ENCODE results near the gene HOXA11.

Gene HOXA11

DNA sequence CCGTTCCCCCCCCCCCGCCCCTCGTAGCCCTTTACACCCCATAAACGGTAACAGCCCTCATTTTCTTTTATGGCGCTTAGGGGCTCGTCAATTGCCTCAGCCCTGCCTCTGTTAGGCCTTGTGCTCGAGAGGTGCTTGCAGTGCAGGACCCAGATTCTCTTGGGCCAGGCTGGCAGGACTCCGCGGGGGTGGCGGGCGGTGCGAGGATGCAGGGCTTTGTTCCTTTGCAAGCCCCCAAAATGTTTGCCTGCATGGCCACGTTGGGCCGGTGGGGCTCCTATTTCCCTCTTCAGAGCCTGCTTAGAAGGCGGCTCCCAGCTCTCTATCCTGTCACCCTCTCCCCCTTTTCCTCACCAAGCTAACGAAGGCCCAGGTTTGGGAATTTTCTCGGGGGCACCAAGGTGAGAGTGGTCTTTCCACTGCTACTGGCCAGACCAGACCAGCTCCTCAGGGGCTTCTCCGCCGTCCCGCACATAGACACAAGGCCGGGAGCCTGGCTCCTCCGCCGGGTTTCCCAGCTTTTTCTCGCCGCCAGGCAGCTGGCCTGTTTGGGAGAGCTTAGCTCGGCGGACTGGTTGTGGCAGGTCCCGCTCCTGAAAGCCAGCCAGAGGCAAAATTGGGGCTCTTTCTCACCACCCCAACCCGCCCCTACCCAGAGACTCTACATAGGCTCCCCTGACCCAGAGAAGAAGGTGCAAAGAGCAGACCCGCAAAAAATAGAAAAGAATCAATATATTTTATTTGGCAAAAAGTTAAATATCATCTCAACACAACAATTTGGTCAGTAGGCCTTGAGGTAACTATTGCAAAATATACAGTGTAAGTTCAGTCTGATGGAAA, 23.1 kb downstream of the HOXA11 start:
- H3K27me3 ChIP-seq (ENCODE audit: insufficient read depth, low read length) = peaks cover 100% of the 10 kb centered on the region
- no peak overlapping the region for H3K9ac ChIP-seq (ENCODE audit: low read depth, low read length)
- no peaks in the 10 kb centered on the region for H3K36me3 ChIP-seq (ENCODE audit: insufficient read depth, low read depth, low read length)
- peaks cover 32% of the 10 kb centered on the region; the same call in 1 of the 2 replicates for H3K9me3 ChIP-seq (ENCODE audit: insufficient read depth, low read depth, low read length)
- no peak overlapping the region for H3K4me3 ChIP-seq (ENCODE audit: low read length)
- no peak overlapping the region for H3K27ac ChIP-seq (ENCODE audit: low read length)
- H3K4me1 ChIP-seq (ENCODE audit: insufficient read depth, low read length) = no peaks in the 10 kb centered on the region

DNA sequence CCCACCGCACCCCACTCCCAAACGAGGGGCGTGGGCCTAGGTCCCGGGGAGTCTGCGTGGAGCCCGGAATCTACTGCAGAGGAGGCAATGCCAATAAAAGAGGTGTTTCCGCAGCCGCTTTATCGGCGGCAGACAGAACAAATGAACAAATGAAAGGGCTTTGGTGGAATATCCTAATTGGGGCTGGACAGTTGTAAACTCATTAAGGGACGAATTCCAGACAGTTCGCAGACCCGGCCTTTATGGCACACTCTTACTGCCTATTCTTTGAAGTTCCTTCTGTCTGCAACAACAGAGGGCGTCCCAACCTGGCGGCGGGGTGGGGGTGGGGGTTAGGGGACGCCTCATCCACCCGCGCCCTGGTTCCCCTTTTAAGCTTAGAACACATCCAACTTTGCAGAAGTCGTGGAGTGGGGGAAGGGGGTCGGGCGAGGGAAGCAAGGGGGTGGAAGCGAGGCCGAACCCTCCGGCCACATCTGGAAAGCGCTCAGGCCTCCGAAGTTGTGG, 23.8 kb downstream of the HOXA11 start:
- H3K27ac ChIP-seq (ENCODE audit: low read length) = no peak overlapping the region
- no peaks in the 10 kb centered on the region for H3K4me1 ChIP-seq (ENCODE audit: insufficient read depth, low read length)
- H3K36me3 ChIP-seq (ENCODE audit: insufficient read depth, low read depth, low read length) = no peaks in the 10 kb centered on the region
- peaks cover 25% of the 10 kb centered on the region; the same call in 1 of the 2 replicates for H3K9me3 ChIP-seq (ENCODE audit: insufficient read depth, low read depth, low read length)
- no peak overlapping the region for H3K4me3 ChIP-seq (ENCODE audit: low read length)
- H3K27me3 ChIP-seq (ENCODE audit: insufficient read depth, low read length) = peaks cover 100% of the 10 kb centered on the region
- H3K9ac ChIP-seq (ENCODE audit: low read depth, low read length) = no peak overlapping the region

DNA sequence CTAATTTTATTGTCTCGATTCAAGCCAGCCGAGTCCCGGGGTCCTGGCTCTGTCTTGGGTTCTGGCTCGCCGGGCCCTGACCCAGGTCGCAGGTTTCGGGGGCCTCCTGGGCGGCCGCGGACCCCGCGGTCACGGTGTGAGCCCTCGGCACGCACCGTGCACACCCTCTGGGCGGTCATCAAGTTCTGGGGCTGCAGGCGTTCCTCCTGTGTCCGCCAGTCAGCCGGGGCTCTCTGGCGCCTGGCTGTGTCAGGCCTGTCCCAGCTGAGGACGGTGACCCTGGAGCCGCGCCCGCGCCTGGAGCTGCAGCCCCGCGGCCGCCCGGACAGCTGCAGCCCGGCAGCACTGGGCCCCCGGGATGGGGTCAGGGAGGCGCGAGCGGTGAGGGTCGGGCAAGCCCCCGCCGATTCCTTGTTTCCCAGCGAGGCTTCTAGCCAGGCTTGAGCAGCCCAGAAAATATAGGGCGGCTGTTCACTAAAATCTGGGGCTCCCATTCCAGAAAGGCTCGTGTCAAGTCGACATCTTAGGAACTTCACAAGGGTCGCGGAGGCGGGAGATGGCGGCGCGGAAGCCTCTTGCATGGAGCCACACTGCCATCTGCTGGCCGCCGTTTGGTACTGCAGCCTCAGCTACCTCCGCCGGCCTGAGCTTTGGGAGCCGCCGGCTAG, 24.4 kb downstream of the HOXA11 start:
- no peaks in the 10 kb centered on the region for H3K36me3 ChIP-seq (ENCODE audit: insufficient read depth, low read depth, low read length)
- H3K9me3 ChIP-seq (ENCODE audit: insufficient read depth, low read depth, low read length) = peaks cover 22% of the 10 kb centered on the region; the same call in 1 of the 2 replicates
- H3K9ac ChIP-seq (ENCODE audit: low read depth, low read length) = no peak overlapping the region
- H3K27me3 ChIP-seq (ENCODE audit: insufficient read depth, low read length) = peaks cover 100% of the 10 kb centered on the region
- no peak overlapping the region for H3K27ac ChIP-seq (ENCODE audit: low read length)
- H3K4me3 ChIP-seq (ENCODE audit: low read length) = peak overlapping the region; percentile 47; the same call in 1 of the 2 replicates
- H3K4me1 ChIP-seq (ENCODE audit: insufficient read depth, low read length) = no peaks in the 10 kb centered on the region

DNA sequence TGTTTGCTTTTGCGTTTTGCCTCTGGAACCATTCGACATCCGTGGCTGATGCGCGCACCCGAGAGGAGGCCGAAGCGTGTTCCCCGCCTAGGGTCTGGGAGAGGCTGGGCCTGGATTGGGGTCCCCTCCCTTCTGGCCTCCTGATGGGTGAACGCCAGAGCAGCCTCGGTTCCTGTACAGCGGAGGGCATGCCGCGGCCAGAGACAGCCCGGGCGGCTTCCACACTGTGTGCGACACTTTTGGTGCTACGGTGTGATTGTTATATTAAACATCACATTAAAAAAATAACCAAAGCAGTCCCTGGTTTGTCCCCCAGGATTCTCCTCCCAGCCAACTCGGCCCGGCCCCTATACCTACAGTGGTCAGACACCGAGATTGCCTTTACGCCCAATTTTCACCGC, 24.9 kb downstream of the HOXA11 start:
- Histone ChIP-seq H3K4me3 (ENCODE audit: low read length) (peak overlapping the region; percentile 47; the same call in 1 of the 2 replicates), H3K4me1 (ENCODE audit: insufficient read depth, low read length) (no peaks in the 10 kb centered on the region), H3K9me3 (ENCODE audit: insufficient read depth, low read depth, low read length) (peaks cover 21% of the 10 kb centered on the region; the same call in 1 of the 2 replicates), H3K36me3 (ENCODE audit: insufficient read depth, low read depth, low read length) (no peaks in the 10 kb centered on the region), H3K9ac (ENCODE audit: low read depth, low read length) (no peak overlapping the region), H3K27me3 (ENCODE audit: insufficient read depth, low read length) (peaks cover 100% of the 10 kb centered on the region), H3K27ac (ENCODE audit: low read length) (no peak overlapping the region)

DNA sequence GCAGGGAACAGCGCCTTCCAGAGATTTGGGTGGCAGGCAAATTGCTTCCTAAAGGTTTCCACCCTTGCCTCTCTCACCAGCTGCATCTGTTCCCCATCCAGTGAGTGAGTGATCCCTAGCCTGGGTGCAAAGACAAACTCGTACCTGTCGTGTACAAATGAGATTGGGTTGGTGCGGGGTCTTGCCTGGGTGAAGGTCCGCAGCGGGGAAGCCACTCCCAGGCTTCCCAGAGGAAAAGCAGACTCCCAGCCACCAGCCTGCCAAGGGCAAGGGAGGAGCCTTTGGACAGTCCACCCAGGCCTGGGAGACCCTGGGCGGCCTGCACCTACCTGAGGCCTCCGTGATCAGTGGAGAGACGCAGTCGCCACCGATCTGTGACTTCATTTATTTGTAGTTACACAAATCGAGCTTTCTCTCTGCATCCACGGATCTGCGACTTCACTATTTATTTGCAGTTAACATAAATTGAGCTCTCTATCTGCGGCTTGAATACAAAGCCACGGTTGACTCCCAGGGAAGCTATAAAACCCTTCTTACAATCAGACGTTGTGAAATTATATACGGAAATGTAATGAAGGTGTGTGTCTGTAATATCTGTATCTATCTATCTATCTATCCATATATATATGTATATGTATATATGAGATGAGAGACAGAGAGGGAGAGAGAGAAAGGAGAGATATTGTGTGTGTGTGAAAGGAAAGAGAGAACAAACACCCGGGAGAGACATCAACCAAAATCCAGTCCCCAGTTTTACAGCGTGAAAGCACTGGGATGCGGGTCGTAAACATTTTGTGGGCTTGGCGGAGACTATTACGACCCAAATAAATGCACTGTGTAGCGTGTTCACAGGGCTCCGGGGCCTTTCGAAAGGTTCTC, 25.5 kb downstream of the HOXA11 start:
- H3K27ac ChIP-seq (ENCODE audit: low read length) = no peak overlapping the region
- no peak overlapping the region for H3K9ac ChIP-seq (ENCODE audit: low read depth, low read length)
- no peaks in the 10 kb centered on the region for H3K36me3 ChIP-seq (ENCODE audit: insufficient read depth, low read depth, low read length)
- H3K4me1 ChIP-seq (ENCODE audit: insufficient read depth, low read length) = no peaks in the 10 kb centered on the region
- peaks cover 19% of the 10 kb centered on the region; the same call in 1 of the 2 replicates for H3K9me3 ChIP-seq (ENCODE audit: insufficient read depth, low read depth, low read length)
- H3K27me3 ChIP-seq (ENCODE audit: insufficient read depth, low read length) = peaks cover 100% of the 10 kb centered on the region
- no peak overlapping the region for H3K4me3 ChIP-seq (ENCODE audit: low read length)

DNA sequence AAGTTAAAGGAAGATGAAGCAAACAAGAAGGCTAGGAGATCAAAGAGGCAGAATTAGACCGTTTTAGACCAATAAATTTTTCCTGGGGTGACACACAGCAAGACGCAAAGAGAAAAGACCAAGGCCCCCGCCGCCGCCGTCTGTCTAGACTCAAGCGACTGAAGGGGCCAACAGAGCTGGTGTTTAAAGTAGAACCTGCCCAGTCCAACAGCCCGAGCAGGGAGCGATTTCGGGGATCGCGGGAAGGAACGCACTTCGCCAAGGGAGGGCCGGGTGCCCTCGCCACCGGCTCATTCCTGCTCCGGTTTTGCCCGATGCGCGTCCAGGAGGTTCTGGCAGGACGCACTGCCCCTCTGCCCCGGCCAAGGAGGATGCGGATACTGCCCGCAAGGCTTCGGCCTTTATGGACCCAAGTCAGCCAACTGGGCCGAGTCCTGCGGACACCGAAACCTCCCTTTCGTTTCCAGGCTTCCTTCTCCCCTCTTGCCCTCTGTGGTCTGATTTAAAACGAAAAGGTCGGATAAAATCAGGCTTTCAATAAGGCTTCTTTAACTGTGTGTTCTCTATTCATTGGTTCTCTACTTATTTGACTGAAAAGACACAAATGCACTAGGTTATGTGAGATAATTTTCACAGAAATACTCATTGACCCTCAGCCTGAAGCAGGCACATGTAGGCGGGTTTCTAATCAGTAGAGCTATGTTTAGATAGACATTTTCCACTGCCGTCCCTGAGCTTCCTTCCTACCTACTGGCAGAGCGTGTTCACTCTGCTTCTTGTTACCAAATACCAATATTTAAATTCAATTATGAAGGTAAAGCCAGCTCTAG, 26.4 kb downstream of the HOXA11 start:
- H3K9ac ChIP-seq (ENCODE audit: low read depth, low read length) = no peak overlapping the region
- H3K4me1 ChIP-seq (ENCODE audit: insufficient read depth, low read length) = no peaks in the 10 kb centered on the region
- H3K27me3 ChIP-seq (ENCODE audit: insufficient read depth, low read length) = peaks cover 100% of the 10 kb centered on the region
- no peaks in the 10 kb centered on the region for H3K36me3 ChIP-seq (ENCODE audit: insufficient read depth, low read depth, low read length)
- H3K9me3 ChIP-seq (ENCODE audit: insufficient read depth, low read depth, low read length) = peaks cover 23% of the 10 kb centered on the region; the same call in 1 of the 2 replicates
- no peak overlapping the region for H3K27ac ChIP-seq (ENCODE audit: low read length)
- no peak overlapping the region for H3K4me3 ChIP-seq (ENCODE audit: low read length)

DNA sequence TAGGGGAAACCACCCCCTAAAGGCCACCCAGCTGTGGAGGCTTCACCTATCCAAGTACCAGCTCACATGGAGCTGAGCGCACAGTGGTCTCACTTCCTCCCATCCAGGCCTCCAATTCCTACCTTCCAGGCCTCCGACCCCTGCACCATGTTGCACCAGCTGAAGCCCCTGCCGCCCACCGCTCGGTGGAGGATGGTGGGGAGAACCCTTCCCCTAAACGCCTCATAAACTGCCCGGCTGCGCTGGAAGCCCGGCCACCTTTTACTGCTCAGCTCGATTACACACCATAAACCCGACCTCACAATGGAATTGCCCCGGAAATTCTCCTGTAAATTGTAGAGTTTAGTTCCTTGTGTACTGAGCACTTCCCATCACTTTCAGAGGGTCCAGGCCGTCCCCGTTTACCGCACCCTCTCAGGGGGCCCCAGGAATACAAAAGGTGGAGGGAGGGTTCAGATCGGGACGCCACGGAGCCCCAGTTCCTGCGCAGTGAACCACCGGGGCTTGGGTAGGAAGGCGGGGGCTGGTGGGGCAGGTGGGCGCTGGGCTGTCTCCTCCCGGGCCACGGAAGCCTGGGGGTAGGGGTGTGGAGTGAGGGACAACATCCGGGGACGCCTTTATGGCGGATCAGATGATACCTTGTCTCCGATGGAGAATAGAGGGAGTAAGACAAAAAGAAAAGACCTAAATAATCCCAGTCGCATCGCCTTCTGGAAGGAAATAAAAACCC, 27.2 kb downstream of the HOXA11 start:
- Histone ChIP-seq H3K36me3 (ENCODE audit: insufficient read depth, low read depth, low read length) (no peaks in the 10 kb centered on the region), H3K9ac (ENCODE audit: low read depth, low read length) (no peak overlapping the region), H3K27me3 (ENCODE audit: insufficient read depth, low read length) (peaks cover 100% of the 10 kb centered on the region), H3K27ac (ENCODE audit: low read length) (no peak overlapping the region), H3K4me3 (ENCODE audit: low read length) (no peak overlapping the region), H3K9me3 (ENCODE audit: insufficient read depth, low read depth, low read length) (peaks cover 21% of the 10 kb centered on the region; the same call in 1 of the 2 replicates), H3K4me1 (ENCODE audit: insufficient read depth, low read length) (no peaks in the 10 kb centered on the region)

DNA sequence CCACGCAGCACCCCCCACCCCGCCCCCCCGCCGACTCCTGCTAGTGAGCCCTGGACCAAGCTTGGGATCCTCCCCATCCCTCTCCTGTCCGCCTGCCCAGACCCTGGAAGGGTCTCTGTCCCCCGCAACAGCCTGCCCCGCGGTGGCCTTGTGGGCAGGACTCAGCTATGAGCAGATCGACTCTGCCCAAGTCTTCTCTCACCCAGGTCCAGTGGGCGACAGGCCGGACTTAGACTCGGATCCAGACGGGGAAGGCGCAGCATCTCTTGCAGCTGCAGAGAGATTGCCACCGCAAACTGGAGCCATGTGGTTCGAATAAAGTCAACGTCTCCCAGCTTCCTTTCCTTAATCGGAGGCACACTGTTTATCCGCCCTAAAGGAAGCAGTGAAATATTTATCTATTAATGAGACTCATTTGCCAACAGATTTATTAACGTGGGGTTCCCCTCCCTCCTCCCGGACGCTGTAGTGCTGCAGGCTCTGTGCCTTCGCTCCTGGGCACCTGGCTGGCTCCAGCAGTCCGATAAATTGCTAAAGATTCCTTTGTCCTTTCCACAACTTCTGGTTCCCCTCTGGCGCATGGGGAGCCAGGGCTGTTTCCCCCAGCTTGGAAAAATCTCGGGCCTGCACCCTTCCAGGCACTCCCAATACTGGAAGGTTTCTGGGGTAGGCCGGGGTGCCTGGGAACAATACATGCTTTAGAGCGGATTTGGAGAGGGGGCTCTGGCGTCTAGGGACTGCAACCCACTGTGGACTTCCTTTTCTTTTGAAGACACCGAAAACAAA, 27.9 kb downstream of the HOXA11 start:
- Histone ChIP-seq H3K9ac (ENCODE audit: low read depth, low read length) (no peak overlapping the region), H3K4me3 (ENCODE audit: low read length) (no peak overlapping the region), H3K9me3 (ENCODE audit: insufficient read depth, low read depth, low read length) (peaks cover 21% of the 10 kb centered on the region; the same call in 1 of the 2 replicates), H3K4me1 (ENCODE audit: insufficient read depth, low read length) (no peaks in the 10 kb centered on the region), H3K27ac (ENCODE audit: low read length) (no peak overlapping the region), H3K27me3 (ENCODE audit: insufficient read depth, low read length) (peaks cover 100% of the 10 kb centered on the region), H3K36me3 (ENCODE audit: insufficient read depth, low read depth, low read length) (no peaks in the 10 kb centered on the region)

DNA sequence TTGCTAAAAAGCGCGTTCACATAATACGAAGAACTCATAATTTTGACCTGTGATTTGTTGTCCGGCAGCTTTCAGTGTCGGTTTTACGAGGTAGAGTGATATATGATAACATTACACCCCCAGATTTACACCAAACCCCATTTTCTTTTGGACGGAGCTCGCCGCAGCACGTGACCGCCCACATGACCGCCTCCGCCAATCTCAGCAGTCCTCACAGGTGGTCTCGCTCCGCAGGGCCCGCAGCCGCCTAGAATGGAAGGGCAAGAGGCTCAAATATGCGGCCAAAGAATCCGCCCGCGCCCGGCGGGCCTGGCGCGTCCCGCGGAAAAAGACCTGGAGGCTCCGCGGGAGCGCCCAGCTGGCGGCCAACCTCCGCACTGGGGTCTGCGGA, 28.5 kb downstream of the HOXA11 start, which contains the start of gene HOXA7:
Gene HOXA7, minus strand, starts transcription at position 168 of the 391 bp plus-strand sequence. Its CDS starts 130 bp downstream, at position 38.
- Histone ChIP-seq H3K27ac (ENCODE audit: low read length) (no peak within 1 kb of the TSS), H3K27me3 (ENCODE audit: insufficient read depth, low read length) (peaks cover 100% of the 10 kb centered on the region), H3K9me3 (ENCODE audit: insufficient read depth, low read depth, low read length) (peaks cover 21% of the 10 kb centered on the region; the same call in 1 of the 2 replicates), H3K4me1 (ENCODE audit: insufficient read depth, low read length) (no peaks in the 10 kb centered on the region), H3K36me3 (ENCODE audit: insufficient read depth, low read depth, low read length) (no peaks in the 10 kb centered on the region), H3K4me3 (ENCODE audit: low read length) (peak within 1 kb of the TSS; percentile 46), H3K9ac (ENCODE audit: low read depth, low read length) (no peak within 1 kb of the TSS)
